Mammary epithelial cell (primary cell): ENCODE measurements around the gene SLBP.

Experiments
- EZH2 ChIP-seq: IDR thresholded peaks from 2 replicates; pipeline ENCODE4 v1.6.1; 2012; ENCODE audit warnings: low read length, inconsistent platforms, borderline replicate concordance
- TF ChIP-seq, protein P1 (sequence below), 2 donors: IDR thresholded peaks in 1 of 2; conservative IDR thresholded peaks in 1 of 2; 2 replicates each; pipeline ENCODE4 v1.5.1; 2011 to 2012; ENCODE audit warnings: inconsistent platforms in 2 of 2, low read length in 2 of 2, mild to moderate bottlenecking in 2 of 2, control low read depth in 1 of 2, low read depth in 1 of 2; ENCODE audit not compliant: insufficient read depth in 1 of 2; ENCODE audit errors: extremely low read depth in 1 of 2

DNA sequence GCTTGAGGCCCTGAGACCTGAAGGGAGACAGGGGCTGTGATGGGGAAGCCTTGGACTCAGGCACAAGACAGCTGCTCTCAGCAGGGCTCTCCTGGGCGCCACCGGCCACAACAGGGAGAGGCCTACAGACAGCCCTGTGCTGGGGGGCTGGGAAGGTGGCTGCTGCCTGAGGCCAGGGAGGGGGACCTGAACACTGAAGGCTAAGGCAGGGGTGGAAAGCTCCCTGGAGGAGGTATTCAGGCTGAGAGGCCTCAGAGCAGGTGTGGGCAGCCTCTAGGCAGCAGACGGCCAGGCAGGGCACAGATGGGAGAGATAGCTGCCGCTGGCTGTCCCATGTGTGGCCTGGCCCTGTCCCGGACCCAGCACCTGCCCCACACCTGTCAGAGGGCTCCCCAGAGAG is 42.2 kb upstream of the SLBP start:
- TF ChIP-seq EZH2 = no peak
- TF ChIP-seq, protein P1, sequence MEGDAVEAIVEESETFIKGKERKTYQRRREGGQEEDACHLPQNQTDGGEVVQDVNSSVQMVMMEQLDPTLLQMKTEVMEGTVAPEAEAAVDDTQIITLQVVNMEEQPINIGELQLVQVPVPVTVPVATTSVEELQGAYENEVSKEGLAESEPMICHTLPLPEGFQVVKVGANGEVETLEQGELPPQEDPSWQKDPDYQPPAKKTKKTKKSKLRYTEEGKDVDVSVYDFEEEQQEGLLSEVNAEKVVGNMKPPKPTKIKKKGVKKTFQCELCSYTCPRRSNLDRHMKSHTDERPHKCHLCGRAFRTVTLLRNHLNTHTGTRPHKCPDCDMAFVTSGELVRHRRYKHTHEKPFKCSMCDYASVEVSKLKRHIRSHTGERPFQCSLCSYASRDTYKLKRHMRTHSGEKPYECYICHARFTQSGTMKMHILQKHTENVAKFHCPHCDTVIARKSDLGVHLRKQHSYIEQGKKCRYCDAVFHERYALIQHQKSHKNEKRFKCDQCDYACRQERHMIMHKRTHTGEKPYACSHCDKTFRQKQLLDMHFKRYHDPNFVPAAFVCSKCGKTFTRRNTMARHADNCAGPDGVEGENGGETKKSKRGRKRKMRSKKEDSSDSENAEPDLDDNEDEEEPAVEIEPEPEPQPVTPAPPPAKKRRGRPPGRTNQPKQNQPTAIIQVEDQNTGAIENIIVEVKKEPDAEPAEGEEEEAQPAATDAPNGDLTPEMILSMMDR (conservative IDR thresholded peaks at IDR 0.05 in 1 of 2, IDR thresholded peaks at IDR 0.05 in 1 of 2; ENCODE audit: extremely low read depth in 1 of 2, insufficient read depth in 1 of 2, low read depth in 1 of 2, low read length in 2 of 2) = no peak
